ENCODE results near the gene HECW1. TPM values are rescaled to one million over a fixed set of nuclear protein-coding genes. Genes with fewer than 3 reads are reported as not detected.

HECW1 gene
- total and polyA plus RNA-seq, 2 of the 8 experiments (the other 6 are each of a cell fraction or from before 2014, with no cell fraction given): 2.9 to 12.7 TPM

GRCh38 chr7:43152696-43153095 is 40.2 kb downstream of the HECW1 start:
- Histone ChIP-seq H3K4me1 (replicated peaks in 1 of 4; ENCODE audit: control insufficient read depth in 3 of 4, insufficient read depth in 4 of 4, low read length in 3 of 4) (peaks cover 0 to 2% (median 0%) of the 10 kb centered on the region in 4 experiments; a peak in 3 of 7 replicates), H3K4ac (replicated peaks; ENCODE audit: insufficient read length, low read depth, low read length) (no peak overlapping the region), H3K23me2 (ENCODE audit: low read depth, low read length) (no peaks in the 10 kb centered on the region), H3K4me3 (ENCODE audit: extremely low read depth in 1 of 4, insufficient read depth in 2 of 4, low read depth in 3 of 4, low read length in 4 of 4) (no peak overlapping the region), H3K14ac (ENCODE audit: insufficient read length) (no peak overlapping the region), H2AFZ (ENCODE audit: low read length) (no peak overlapping the region), H2BK15ac (ENCODE audit: low read length) (no peak overlapping the region), H4K91ac (replicated peaks; ENCODE audit: insufficient read length, low read length) (no peak overlapping the region), H2BK5ac (ENCODE audit: low read depth, low read length) (no peak overlapping the region), H3K27me3 (replicated peaks in 1 of 4; ENCODE audit: control insufficient read depth in 3 of 4, extremely low read depth in 1 of 4, insufficient read depth in 3 of 4, low read length in 3 of 4) (no peaks in the 10 kb centered on the region), H3K36me3 (ENCODE audit: control insufficient read depth in 2 of 4, insufficient read depth in 4 of 4, low read length in 3 of 4) (no peaks in the 10 kb centered on the region), H3K79me2 (ENCODE audit: control insufficient read depth in 1 of 2, insufficient read depth in 2 of 2, low read length in 2 of 2) (no peaks in the 10 kb centered on the region), H4K8ac (ENCODE audit: extremely low read depth, insufficient read depth, low read length) (no peak overlapping the region), H2BK20ac (ENCODE audit: low read length) (no peak overlapping the region), H3K56ac (replicated peaks; ENCODE audit: insufficient read length, low read depth, low read length) (no peak overlapping the region), H2BK120ac (replicated peaks; ENCODE audit: low read depth, low read length) (no peak overlapping the region), H3K23ac (ENCODE audit: insufficient read length) (no peak overlapping the region), H3K18ac (ENCODE audit: extremely low read depth, low read length) (no peak overlapping the region), H4K20me1 (replicated peaks in 1 of 2; ENCODE audit: control insufficient read depth in 1 of 2, insufficient read depth in 2 of 2, low read length in 2 of 2) (no peaks in the 10 kb centered on the region), H2BK12ac (ENCODE audit: low read depth, low read length) (no peak overlapping the region), H4K5ac (ENCODE audit: insufficient read length, low read depth, low read length) (no peak overlapping the region), H3K9ac (replicated peaks in 1 of 4; ENCODE audit: extremely low read depth in 1 of 4, low read depth in 3 of 4, low read length in 3 of 4) (no peak overlapping the region), H3K27ac (ENCODE audit: low read depth, low read length) (no peak overlapping the region), H3K79me1 (ENCODE audit: low read depth, low read length) (no peaks in the 10 kb centered on the region), H3K9me3 (ENCODE audit: insufficient read depth in 2 of 2, low read depth in 1 of 2, low read length in 1 of 2) (0 out of 4 replicates have a peak, but pooled peaks cover 0 to 5% of the 10 kb centered on the region in 2 experiments), H2AK5ac (ENCODE audit: low read depth, low read length) (no peak overlapping the region), H3K4me2 (ENCODE audit: insufficient read depth in 1 of 2, low read depth in 2 of 2, low read length in 2 of 2) (no peak overlapping the region)
- 85% methylated on average over 6 of the region's 6 CpGs; no CpG with 5 or more reads in 1 of the 2 experiments for WGBS, 2 experiments (ENCODE audit: extremely low coverage in 1 of 2, insufficient coverage in 1 of 2, insufficient read length in 1 of 2, insufficient replicate concordance in 2 of 2, low coverage in 1 of 2, low lambda C conversion rate in 2 of 2, missing lambda C conversion rate in 1 of 2)
- no peak for DNase-seq (ENCODE audit: low read depth in 1 of 2, low spot score in 2 of 2)
- TF ChIP-seq POLR2AphosphoS5 (IDR thresholded peaks at IDR 0.05; ENCODE audit: low read depth, low read length) (no peak), GTF2F1 (IDR thresholded peaks at IDR 0.05; ENCODE audit: borderline replicate concordance, low read depth, low read length) (no peak), RAD21 (IDR thresholded peaks at IDR 0.05 in 1 of 2, conservative IDR thresholded peaks at IDR 0.05 in 1 of 2; ENCODE audit: low read depth in 2 of 2, low read length in 2 of 2) (no peak), BCL11A (IDR thresholded peaks at IDR 0.05; ENCODE audit: low read depth in 2 of 2, low read length in 2 of 2) (no peak), CHD2 (IDR thresholded peaks at IDR 0.05; ENCODE audit: low read length) (no peak), CBX5 (IDR thresholded peaks at IDR 0.05; ENCODE audit: low read depth, low read length) (no peak), CHD1 (IDR thresholded peaks at IDR 0.05; ENCODE audit: low read depth, low read length) (no peak)
- ChIA-PET CTCF (ENCODE audit: partially characterized antibody) (interaction anchor here (1.3 kb wide), 1 partner anchor 287 kb away, joined by 4 read pairs; no protein-coding TSS in a partner anchor), POLR2A (ENCODE audit: partially characterized antibody) (interaction anchor here (1.4 kb wide), 1 partner anchor 9 kb away, joined by 3 read pairs; no protein-coding TSS in a partner anchor)
- FAIRE-seq: no peak

Measured in H1 (cell line).